ENCODE data around the gene ADRA2C.

ADRA2C gene

DNA sequence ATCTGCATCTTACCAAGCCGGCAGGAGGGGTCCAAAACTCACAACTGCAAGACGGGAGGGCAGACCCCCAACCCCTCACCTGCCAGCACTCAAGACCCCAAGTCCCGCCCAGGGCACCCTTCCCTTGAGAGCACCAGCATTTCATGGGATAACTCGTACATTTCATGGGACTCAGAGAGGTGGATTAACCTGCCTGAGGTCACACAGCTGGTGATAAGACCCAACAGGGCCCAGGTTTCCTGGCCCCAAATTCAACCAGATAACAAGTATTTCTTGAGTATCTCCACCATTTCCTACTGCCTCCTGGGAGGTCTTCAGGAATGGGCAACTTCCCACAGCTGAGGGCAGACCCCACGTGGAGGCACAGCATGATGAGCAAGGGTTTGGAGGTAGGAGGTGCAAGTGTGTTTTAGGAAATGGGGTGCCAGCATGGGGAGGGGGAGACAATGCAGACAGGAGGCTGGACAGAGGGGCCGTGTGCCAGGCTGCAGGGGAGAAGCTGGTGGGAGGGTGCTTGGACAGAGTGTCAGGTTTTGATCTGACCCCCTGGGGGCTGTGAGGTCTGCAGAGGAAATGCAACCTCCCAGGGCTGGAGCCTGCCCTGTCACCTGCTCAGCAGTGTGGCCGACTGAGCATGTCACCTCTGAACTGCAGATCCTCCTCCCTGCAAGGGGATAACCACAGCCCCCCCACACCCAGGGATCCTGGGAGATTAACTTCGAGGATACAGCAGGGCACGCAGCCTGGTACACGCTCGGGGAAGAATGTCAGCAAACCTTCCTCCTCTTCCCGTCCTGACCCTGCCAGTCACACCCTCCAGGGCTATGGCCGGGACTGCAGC, 4.4 kb downstream of the ADRA2C start:
- TF ChIP-seq, protein P1, sequence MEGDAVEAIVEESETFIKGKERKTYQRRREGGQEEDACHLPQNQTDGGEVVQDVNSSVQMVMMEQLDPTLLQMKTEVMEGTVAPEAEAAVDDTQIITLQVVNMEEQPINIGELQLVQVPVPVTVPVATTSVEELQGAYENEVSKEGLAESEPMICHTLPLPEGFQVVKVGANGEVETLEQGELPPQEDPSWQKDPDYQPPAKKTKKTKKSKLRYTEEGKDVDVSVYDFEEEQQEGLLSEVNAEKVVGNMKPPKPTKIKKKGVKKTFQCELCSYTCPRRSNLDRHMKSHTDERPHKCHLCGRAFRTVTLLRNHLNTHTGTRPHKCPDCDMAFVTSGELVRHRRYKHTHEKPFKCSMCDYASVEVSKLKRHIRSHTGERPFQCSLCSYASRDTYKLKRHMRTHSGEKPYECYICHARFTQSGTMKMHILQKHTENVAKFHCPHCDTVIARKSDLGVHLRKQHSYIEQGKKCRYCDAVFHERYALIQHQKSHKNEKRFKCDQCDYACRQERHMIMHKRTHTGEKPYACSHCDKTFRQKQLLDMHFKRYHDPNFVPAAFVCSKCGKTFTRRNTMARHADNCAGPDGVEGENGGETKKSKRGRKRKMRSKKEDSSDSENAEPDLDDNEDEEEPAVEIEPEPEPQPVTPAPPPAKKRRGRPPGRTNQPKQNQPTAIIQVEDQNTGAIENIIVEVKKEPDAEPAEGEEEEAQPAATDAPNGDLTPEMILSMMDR (IDR thresholded peaks at IDR 0.05; ENCODE audit: insufficient read depth, low read depth, low read length, missing control alignments), result no peak
- H3K4me3 ChIP-seq (ENCODE audit: low read length), result no peak overlapping the region
- no peak for DNase-seq (ENCODE audit: low read depth)

DNA sequence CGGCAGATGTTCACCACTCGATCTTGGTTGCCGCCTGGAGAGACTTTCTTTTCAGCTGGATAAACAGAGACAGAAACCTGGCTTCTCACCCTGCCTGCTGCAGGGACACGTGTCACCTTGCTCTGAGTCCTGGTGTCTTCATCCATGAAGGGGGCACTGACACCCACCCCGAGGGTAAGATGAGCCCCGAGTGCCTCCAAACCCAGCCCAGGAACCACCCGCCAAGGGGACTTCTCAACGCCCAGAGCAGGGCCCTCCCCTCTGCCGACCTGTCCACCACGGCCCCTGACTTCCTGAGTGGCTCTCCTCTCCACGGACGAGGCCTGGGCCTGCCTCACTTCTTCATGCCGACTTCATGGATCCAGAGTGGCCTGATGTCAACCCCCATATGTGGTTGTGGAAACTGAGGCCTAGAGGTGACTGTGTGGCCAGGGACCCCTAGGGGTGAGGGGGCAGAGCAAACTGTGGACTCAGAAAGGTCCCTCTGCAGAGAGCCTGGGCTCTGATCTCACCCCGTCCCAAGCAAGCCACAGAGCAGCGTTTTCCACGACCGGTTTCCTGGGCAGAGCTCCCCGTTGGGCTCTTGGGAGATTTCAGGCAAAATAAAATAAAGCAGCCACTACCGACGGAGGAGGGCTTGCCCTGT, 5.1 kb downstream of the ADRA2C start:
- no peak for DNase-seq (ENCODE audit: low read depth)
- H3K4me3 ChIP-seq (ENCODE audit: low read length), result no peak overlapping the region
- TF ChIP-seq, protein P1 (IDR thresholded peaks at IDR 0.05; ENCODE audit: insufficient read depth, low read depth, low read length, missing control alignments), result no peak

DNA sequence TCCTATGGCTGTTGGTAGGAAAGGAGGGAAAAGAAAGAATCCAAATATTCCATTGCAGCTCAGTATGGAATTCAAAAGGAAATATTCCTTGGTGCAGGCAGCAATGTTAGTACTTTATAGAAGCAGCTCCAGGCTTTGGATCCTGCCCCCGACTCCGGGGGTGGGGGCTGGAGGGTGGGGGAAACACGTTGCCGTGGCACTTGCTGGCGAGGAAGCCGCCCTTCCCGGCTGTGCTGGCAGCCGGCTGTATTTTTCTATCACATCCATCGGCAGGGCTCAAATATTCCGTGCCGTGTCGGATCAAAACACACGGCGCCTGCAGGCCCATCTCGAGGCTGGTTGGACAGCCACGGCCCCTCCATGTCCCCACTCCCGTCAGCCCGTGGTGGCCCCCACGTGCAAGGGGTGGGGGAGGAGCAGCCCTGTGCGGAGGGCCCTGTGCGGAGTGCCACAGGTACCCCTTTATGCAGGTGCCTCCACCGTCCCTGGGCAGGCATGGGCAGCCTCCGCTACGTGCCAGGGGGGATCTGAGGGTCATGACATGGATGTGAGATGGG, 5.8 kb downstream of the ADRA2C start:
- TF ChIP-seq, protein P1 (IDR thresholded peaks at IDR 0.05; ENCODE audit: insufficient read depth, low read depth, low read length, missing control alignments), result no peak

DNA sequence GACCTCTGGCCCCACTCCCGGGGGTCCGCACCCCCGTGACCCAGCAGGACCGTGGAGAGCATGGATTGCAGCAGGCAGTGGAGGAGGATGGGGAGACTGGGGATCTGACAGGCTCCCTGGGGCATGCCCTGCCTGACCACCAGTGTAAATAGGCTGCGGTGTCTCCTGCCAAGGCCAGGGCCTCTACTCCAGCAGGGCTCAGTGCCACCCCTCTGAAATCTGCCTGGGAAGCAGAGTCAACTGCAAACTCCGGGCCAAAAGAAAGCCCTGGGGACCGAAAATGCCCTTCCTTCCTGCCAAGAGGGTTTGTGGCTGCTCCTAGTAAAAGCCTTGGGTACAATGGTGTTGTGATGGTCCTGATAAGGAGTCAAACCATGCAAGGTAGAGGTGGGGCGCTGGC, 6.4 kb downstream of the ADRA2C start:
- no peak for DNase-seq (ENCODE audit: low read depth)
- no peak overlapping the region for H3K4me3 ChIP-seq (ENCODE audit: low read length)
- TF ChIP-seq, protein P1 (IDR thresholded peaks at IDR 0.05; ENCODE audit: insufficient read depth, low read depth, low read length, missing control alignments), result no peak

More for the DNA sequence above, 5.8 kb downstream of the ADRA2C start:
- H3K4me3 ChIP-seq (ENCODE audit: low read length), result no peak overlapping the region
- DNase-seq (ENCODE audit: low read depth), result no peak

DNA sequence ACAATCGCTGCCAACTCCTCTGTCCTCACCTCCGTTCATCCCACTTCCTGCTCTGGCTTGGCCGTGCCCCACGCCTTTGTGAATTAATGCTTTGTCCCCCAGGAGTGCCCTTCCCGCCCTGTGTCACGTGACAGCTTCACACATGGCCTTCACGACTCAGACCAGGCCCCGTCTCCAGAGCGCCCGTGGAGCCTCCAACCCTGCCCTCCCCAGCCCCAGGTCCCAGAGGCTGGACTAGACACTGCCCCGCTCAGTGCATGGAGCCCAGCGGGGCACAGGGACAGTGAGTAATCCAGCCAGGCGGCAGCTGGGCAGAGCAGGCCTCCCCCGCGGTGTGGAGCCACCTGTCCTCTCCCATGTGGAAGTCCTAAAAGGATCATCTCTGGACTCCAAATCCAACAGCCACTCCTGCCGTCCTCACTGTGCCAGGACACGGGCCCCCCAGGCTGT, 7.4 kb downstream of the ADRA2C start:
- TF ChIP-seq, protein P1 (IDR thresholded peaks at IDR 0.05; ENCODE audit: insufficient read depth, low read depth, low read length, missing control alignments), result no peak
- no peak overlapping the region for H3K4me3 ChIP-seq (ENCODE audit: low read length)
- DNase-seq (ENCODE audit: low read depth), result no peak

DNA sequence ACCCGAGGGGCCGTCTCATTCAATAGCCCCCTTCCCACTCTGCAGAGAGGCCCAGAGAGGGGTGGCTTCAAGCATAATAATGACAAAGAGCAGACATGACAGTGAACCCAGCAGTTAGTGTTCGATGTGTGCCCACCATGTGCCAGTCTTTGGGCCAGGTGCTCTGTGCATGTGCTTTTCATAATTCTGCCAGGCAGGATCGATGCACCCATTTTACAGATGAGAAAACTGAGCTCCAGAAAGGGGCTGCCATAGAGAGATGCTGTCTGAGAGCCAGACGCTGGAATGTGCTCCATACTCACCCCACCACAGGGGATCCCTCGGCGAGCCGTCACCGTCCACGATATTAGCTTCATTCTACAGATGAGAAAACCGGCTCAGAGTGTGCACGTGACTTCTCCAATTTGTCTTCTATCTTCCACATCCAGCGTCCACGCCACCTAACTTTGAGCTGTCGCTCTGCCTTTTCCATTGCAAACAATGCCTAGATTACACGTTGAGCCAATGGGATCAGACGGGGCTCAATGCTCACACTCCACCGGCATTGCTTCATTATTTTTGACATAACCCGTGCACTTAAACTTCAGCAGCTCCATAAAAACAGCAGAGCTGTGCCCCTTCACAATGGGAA, 8.2 kb downstream of the ADRA2C start:
- no peak for DNase-seq (ENCODE audit: low read depth)
- no peak overlapping the region for H3K4me3 ChIP-seq (ENCODE audit: low read length)
- TF ChIP-seq, protein P1 (IDR thresholded peaks at IDR 0.05; ENCODE audit: insufficient read depth, low read depth, low read length, missing control alignments), result no peak

Measured in epithelial cell of esophagus (primary cell).